ENCODE measurements around the gene BBLN. TPM values are rescaled to one million over a fixed set of nuclear protein-coding genes. Genes with fewer than 3 reads are reported as not detected.

BBLN gene
- total RNA-seq, 1 donor from 2014 or later: 26.3 TPM

DNA sequence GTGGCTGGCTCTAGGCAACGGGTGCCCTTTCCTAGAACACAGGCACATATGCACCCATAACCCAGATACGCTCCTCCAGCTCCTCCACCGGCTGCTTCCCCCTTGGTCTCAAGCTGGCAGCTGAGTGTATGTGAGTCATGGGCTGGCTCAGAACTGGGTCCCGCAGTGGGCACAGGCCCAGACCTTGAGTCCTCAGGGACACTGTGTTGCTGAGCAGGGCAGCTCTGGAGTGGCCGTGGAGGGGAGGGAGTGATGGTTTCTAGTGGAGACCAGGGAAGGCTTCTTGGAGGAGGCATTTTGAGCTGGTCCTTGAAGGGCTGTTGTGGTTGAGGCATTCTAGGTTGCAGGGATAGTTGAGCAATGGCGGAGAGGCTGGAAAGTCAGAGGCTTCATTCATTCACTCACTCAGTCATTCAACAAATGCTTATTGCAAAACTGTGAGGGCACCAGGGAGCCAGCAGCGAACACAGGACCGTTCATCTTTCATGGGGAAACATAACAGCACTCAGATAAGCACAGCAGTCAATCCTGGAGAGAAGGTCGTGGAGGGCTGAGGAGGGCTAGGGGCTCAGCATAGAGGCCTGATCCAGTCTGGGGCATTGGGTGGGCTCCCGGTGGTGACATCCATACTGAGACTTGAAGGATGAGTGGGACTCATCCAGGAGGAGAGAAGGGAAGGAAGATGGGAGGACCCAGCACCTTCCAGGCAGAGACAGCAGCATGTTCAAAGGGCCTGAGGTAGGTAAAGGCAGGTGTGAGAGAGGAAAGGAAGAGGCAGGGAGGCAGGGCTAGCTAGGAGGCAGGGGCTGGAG is 2.4 kb downstream of the BBLN start:
- no peak for DNase-seq (ENCODE audit: low read depth in 2 of 2)

GRCh38 chr9:128163027-128163515 is 3.0 kb downstream of the BBLN start:
- no peak for DNase-seq (ENCODE audit: low read depth in 2 of 2)

DNA sequence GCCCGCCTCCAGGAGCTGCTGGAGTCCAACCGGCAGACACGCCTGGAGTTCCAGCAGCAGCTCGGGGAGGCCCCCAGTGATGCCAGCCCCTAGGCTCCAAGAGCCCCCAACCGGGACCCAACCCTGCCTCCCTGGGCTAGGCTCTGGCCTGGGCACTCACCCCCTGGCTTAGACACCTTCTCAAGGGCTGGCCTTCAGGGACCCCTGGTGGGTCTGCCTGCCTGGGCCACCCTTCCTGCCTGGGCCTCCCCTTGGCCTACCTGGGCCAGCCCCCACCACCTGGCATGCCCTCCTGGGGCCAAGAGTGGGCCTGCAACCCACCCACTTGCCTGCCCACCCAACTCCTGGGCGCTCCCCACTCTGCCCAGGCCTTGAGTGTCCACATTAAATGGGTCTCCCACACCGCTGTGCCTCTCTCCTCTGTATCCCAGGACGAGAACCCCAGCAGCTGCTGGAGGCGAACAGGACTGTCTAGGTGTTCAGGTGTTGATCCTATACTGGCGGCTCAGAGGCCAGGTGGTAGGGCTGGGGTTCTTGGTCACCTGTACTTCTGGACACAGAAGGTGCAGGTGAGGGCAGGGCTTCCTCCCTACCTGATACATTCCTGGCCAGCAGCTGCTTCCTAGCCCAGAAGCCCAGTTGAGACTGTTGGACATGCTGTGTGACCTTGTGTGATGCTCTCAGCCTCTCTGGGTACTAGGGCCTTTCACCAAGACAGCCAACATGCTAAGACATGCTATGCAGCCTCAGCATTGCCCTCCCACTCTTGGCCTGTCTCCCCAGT is 3.6 kb downstream of the BBLN start:
- DNase-seq (ENCODE audit: low read depth in 2 of 2): no peak

GRCh38 chr9:128164307-128164885 is 4.3 kb downstream of the BBLN start:
- DNase-seq (ENCODE audit: low read depth in 2 of 2): no peak

GRCh38 chr9:128166169-128166568 is 6.1 kb downstream of the BBLN start:
- DNase-seq (ENCODE audit: low read depth in 2 of 2): no peak

GRCh38 chr9:128167209-128167608 is 7.1 kb downstream of the BBLN start:
- no peak for DNase-seq (ENCODE audit: low read depth in 2 of 2)

DNA sequence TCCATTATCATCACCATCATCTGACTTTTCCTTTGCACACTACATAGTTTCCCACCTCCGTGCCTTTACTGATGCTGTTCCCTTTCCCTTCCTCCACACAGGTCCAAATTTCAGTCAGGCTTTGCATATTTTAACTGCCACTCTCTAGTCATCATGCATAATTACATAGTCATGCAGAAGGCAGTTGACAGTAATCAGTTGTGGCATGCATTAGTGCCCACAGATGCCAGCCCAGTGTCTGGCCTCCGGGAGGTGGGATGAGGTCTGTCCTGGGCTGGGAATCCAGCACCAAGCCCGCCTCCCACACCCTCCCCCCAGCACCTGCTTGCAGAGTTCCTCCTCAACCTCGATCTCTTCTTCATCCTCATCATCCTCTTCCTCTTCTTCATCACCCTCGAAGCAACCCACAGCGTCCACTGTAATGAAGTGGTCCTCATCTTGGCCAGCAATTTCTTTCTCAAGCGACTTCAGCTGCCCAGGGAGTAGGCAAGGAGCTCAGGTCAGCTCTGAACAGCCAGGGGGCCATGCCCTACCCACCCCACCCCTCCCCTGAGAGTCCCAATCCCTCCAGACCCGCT is 8.8 kb downstream of the BBLN start:
- DNase-seq (ENCODE audit: low read depth in 2 of 2): no peak

DNA sequence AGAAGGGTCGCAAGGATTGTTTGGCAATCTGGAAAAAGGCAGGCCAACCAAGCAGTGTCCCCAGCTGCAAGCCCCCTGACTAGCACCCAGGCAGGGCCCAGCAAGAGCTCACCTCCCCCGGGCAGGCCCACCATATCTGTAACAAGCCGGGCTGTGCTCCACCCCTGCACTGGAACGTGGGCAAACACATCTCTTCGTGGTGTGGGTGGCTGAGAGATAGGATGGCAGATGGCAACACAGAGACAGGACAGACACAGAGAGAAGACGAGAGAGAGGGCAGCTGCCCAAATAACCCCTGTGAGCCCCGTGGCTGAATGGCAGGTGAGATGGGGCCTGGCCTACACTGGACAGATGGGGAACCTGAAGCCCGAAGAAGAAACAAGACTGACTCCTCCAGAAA is 9.4 kb downstream of the BBLN start:
- DNase-seq (ENCODE audit: low read depth in 2 of 2): no peak

DNA sequence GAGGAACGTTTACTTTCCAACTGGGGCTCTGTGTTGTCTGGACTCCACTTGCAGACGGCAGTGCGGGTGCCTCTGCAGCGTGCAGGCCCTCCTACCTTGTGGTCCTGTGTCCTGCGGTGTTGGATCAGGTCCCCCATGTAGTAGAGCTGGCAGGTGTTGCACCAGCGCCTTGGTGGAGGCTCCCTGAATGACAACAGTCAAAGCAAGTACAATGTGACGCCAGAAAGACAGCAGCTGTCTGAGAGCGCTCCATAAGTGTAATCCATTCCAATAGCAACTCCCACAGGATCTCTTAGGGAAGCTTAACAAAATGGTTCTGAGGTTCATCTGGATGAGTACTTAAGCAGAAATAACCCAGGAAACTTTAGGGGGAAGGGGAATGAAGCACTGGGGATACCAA is 9.9 kb downstream of the BBLN start:
- no peak for DNase-seq (ENCODE audit: low read depth in 2 of 2)

- DNase-seq (ENCODE audit: low read depth in 2 of 2): no peak
Measured at GRCh38 chr9:128174062-128174461, 14.0 kb downstream of the BBLN start.

DNA sequence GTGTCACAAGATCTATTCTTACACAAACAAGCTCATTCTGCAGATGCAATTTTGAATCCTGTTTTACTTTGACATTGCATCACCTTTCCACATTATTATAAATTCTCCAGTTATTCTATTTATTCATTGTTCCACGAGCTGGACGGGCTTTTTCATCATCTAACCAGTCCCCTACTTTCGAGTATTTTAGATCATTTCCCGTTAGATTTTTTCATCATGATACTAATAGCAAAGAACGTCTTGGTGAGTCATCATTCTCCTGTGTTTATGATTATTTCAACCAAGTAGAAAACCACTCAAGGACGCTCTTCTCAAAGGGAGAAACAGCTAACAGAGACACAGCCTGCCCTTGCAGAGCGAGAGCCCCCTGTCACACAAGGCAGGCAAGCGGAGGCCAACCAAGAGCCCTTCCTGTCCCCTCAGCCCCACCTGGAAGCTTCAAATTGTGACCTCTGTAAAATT is 15.1 kb downstream of the BBLN start:
- no peak for DNase-seq (ENCODE audit: low read depth in 2 of 2)

DNA sequence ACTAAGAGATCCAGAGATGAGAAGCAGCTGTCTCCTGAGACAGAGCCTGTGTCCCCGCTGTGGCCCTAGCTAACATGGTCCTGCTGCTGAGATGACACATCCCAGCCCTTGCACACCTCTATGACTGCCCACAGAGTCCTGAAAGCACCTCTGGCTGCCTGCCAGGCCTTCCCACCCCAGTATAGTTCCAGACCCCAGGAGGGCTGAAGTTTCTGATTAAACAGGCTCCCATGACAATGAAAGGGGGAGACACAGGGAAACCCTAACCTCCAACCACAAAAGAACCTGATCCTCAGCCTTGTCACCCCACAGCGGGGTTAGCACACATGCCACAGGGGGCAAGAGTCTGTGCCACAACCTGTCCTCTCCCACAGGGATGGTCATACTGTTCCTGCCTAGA is 15.7 kb downstream of the BBLN start:
- no peak for DNase-seq (ENCODE audit: low read depth in 2 of 2)

DNA sequence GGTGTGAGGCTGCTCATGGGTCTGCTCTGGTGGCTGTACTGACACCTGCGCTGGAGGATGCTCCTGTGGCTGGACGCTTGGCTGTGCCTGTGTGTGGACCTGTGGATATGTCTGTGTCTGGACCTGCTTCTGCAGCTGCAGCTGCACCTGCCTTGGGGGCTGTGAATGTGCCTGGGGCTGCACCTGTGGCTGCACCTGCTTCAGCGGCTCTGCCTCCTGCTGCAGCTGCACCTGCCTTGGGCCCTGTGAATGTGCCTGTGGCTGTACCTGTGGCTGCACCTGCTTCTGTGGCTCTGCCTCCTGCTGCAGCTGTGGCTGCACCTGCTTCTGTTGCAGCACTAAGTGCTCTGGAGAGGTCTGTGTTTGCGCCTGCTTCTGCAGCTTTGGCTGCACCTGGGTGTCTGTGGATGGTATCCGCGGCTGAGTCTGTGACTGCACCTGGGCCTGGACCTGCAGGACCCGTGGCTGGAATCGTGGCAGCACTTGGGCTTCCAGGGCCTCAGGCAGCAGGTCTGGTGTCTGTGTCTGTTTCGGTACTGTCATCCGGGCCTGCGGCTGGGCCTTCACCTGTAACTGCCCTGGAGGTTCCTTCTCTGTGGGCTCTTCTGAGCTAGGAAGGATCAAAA is 18.9 kb downstream of the BBLN start:
- no peak for DNase-seq (ENCODE audit: low read depth in 2 of 2)

DNA sequence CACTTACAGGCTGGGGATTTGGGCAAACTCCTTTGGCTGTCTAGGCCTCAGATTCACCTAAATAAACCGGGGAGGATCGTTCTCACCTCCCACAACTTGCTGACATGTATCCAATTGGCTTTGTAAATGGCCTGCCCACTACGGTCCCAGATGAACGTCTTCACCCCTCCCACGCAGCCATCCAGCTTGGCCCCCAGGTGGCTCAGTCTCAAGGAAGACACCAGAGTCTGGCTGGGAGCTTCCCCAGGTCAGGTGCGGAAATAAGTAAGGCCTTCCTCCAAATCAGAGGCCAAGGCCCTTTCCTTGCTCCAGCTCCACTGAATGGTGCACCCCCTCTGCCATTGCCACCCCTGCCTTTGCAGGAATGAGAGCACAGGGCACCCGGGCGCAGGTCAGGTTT is 19.9 kb downstream of the BBLN start:
- DNase-seq (ENCODE audit: low read depth in 2 of 2): no peak

DNA sequence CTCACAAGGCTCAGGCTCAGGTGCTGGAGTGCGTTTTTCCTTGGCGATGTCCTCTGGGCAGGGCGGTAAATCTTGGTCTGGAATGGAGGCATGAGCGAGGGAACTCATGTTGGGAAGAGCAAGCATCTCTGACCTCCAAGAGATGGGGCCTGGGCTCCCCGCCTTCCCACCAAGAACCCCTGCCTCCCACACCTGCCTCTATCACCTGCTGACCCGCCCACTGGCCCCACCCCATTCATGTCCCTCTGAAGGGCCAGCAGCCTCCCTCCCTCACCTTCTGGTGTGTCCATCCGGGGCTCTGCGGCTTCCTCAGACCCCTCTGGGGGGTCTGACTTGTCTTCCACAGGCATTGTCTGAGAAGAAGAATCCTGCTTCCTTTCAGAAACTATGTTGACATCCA is 20.4 kb downstream of the BBLN start:
- no peak for DNase-seq (ENCODE audit: low read depth in 2 of 2)

DNA sequence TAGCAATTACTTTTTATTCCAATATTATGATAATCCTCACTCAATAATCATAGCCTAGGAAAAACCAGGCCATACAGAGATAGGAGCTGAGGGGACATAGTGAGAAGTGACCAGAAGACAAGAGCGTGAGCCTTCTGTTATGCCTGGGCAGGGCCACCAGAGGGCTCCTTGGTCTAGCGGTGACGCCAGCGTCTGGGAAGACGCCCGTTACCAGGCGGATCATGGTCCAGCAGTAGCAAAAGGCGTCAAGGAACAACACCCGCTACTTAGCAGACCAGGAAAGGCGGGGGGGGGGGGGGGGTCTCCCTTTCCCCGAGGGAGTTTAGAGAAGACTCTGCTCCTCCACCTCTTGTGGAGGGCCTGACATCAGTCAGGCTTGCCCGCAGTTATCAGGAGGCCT is 21.4 kb downstream of the BBLN start:
- DNase-seq (ENCODE audit: low read depth in 2 of 2): peak in 1 of 2 donors; percentile 39

DNA sequence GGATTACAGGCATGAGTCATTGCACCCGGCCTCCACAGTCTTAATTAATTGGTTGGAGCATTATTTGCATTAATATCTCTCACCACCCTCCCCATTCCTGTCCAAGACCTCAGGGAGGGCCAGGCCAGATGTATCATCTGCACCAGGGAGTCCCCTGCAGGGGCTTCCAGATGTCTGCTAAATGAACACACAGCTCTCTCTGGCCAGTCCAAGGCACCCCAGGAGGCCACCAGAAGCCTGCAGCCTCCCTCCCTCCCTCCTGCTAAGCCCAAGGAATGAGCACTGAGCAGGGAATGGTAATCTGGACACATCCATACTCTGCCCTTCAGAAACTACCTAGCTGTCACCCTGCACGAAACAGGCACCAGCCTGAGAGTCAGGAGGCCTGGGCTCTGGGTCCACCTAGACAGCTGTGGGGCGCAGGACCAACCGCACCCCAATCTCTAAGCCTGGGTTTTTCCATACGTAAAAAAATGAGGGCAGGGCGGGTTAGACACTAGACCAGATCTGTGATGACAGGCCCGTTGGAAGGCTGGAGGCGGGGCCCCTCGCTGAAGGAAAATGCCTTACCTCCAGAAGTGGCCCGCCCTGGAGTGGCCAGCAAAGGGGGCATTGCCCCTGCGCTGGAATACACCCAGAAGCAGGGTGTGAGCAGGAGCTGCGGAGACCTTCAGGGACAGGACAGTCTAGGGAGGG is 23.0 kb downstream of the BBLN start:
- DNase-seq (ENCODE audit: low read depth in 2 of 2): no peak

GRCh38 chr9:128185979-128186965 is 26.2 kb downstream of the BBLN start:
- DNase-seq (ENCODE audit: low read depth in 2 of 2): no peak

DNA sequence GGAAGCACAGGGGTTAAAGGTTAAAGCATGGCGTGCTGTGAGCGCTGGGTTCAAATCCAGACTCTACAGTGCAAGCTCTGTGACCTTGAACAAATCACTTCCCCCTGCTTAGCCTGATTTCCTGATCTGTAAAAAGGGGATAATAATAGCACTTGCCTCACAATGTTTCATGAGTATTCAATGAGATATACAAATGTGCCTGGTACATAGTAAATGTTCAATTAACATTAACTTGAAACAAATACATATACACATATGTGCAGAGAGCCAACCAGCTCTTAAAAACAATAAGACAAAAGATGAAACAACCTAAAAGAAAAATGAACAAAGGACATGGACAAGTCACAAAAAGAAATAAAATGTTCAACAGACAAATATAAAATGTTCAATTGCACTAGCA is 27.3 kb downstream of the BBLN start:
- DNase-seq (ENCODE audit: low read depth in 2 of 2): no peak

DNA sequence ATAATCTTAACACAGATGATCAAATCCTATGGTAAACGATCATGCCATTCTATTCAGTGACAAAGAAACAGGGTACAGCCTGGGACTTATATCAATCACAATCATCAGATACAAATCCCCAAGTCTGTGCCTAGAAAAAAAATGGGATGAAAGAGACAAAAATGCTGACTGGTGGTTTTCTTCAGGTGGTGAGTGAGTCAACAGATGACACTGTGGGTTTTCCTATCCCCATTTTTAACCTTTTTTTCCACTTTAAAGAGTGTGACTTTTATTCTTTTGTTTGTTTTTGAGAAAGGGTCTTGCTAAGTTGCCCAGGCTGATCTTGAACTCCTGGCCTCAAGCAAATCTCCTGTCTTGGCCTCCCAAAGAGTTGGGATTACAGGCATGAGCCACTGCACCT is 28.1 kb downstream of the BBLN start:
- DNase-seq (ENCODE audit: low read depth in 2 of 2): peak in 1 of 2 donors; percentile 9

Data from dermis microvascular lymphatic vessel endothelial cell (primary cell).